ENCODE measurements around the gene SLC25A21. TPM values are rescaled to one million over a fixed set of nuclear protein-coding genes. Genes with fewer than 3 reads are reported as not detected.
"Not testable (repeated sequence)": the region's sequence is repeated elsewhere in the genome, so short reads cannot be mapped to it uniquely, and the experiment has no call there.

The SLC25A21 gene
- total RNA-seq, 1 donor from 2014 or later: 2.3 TPM

DNA sequence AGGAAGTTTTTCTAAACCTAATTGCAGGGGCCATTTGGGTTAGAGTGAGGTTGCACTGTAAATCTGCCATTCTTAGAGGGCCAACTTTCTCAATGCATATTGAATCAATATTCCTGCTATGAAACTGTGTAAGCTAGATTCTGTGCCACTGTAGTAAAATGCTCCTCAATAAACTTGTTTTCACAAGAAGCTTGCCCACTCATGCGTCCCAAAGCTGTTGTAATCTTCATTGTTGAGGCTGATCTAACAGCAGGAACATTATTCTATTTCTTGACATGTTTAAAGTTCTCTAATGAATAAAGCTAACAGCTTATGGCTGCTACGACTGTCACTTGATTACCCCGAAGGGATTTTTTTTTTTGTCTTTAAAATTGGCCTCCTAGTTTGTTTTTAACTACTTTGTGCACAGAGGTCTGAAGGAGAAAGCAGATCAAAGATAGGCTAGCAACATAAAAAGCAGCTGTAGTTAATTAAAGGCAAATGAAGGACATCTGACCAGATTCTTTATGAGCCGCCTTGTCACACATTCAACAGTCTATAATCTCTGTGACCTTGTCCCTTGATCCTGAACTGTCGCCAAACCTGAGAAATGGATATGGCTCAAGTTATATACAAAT lies 267.0 kb downstream of the SLC25A21 start:
- Mint-ChIP-seq H3K27me3 (ENCODE audit: low read depth) (peaks cover 19% of the 10 kb centered on the region), H3K36me3 (no peaks in the 10 kb centered on the region), H3K9me3 (no peaks in the 10 kb centered on the region), H3K4me3 (no peak overlapping the region), H3K27ac (no peak overlapping the region), H3K4me1 (no peaks in the 10 kb centered on the region)
- no peak for TF ChIP-seq CTCF (IDR thresholded peaks at IDR 0.05; ENCODE audit: unreplicated experiment)
- DNase-seq (ENCODE audit: low spot score in 2 of 2, unreplicated experiment in 2 of 2): no peak

DNA sequence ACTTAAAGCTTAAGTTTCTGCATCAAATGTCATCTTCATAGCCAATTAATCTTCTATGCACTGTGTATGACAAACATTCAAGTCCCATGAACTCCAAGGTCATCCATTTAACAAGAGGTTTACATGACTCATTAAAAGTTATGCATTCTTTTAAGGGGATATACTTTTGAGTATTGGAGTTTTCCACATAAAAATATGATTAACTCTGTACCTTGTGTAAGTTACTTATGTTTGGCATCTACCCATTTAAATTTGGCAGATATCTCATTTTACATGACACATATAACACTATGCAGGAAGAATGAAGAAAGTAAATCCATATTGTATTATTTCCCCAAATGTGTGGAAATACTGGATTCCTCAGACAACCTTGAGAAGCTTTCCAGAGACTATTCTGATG lies 270.5 kb downstream of the SLC25A21 start:
- no peak for DNase-seq (ENCODE audit: low spot score in 2 of 2, unreplicated experiment in 2 of 2)
- Mint-ChIP-seq H3K9me3 (peaks cover 8% of the 10 kb centered on the region), H3K36me3 (no peaks in the 10 kb centered on the region), H3K4me3 (no peak overlapping the region), H3K4me1 (no peaks in the 10 kb centered on the region), H3K27me3 (ENCODE audit: low read depth) (peaks cover 3% of the 10 kb centered on the region), H3K27ac (no peak overlapping the region)
- TF ChIP-seq CTCF (IDR thresholded peaks at IDR 0.05; ENCODE audit: unreplicated experiment): no peak

DNA sequence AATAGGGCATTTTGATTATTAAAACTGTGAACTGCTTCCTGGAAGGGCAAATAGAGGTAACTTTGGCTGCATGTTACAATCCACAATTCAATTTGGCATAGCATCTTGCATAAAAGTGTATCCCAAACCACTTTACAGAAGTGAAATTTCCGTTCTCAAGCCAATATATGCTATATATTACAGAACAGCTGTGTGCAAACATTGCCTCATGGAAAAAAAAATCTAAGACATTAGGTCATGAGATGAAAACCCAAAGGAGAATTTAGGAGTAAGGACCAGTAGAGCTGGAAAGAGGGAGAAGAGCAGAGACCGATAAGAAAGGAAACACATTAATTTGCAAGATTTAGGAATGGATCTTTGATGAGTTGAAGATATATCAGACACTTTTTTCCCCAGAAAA lies 271.6 kb downstream of the SLC25A21 start:
- Mint-ChIP-seq H3K9me3 (peaks cover 15% of the 10 kb centered on the region), H3K27ac (no peak overlapping the region), H3K27me3 (ENCODE audit: low read depth) (peaks cover 3% of the 10 kb centered on the region), H3K4me1 (no peaks in the 10 kb centered on the region), H3K36me3 (no peaks in the 10 kb centered on the region), H3K4me3 (no peak overlapping the region)
- DNase-seq (ENCODE audit: low spot score in 2 of 2, unreplicated experiment in 2 of 2): no peak
- TF ChIP-seq CTCF (IDR thresholded peaks at IDR 0.05; ENCODE audit: unreplicated experiment): no peak

- not testable (repeated sequence) for DNase-seq (ENCODE audit: low spot score in 2 of 2, unreplicated experiment in 2 of 2); H3K36me3 Mint-ChIP-seq; H3K27ac Mint-ChIP-seq; H3K4me1 Mint-ChIP-seq; H3K27me3 Mint-ChIP-seq (ENCODE audit: low read depth); H3K4me3 Mint-ChIP-seq
- H3K9me3 Mint-ChIP-seq: peaks cover 23% of the 10 kb centered on the region
Measured at GRCh38 chr14:36896300-36896699, 276.1 kb downstream of the SLC25A21 start.

- no peak overlapping the region for H3K4me3 Mint-ChIP-seq
- H3K9me3 Mint-ChIP-seq: peaks cover 30% of the 10 kb centered on the region
- peaks cover 9% of the 10 kb centered on the region for H3K36me3 Mint-ChIP-seq
- no peak for DNase-seq (ENCODE audit: low spot score in 2 of 2, unreplicated experiment in 2 of 2)
- H3K27ac Mint-ChIP-seq: no peak overlapping the region
- peaks cover 5% of the 10 kb centered on the region for H3K4me1 Mint-ChIP-seq
- no peak for TF ChIP-seq CTCF (IDR thresholded peaks at IDR 0.05; ENCODE audit: unreplicated experiment)
- no peaks in the 10 kb centered on the region for H3K27me3 Mint-ChIP-seq (ENCODE audit: low read depth)
Measured at GRCh38 chr14:36884049-36884448, 288.4 kb downstream of the SLC25A21 start.

- no peak for DNase-seq (ENCODE audit: low spot score in 2 of 2, unreplicated experiment in 2 of 2)
- no peak for TF ChIP-seq CTCF (IDR thresholded peaks at IDR 0.05; ENCODE audit: unreplicated experiment)
- Mint-ChIP-seq H3K9me3 (peaks cover 28% of the 10 kb centered on the region), H3K4me3 (no peak overlapping the region), H3K4me1 (peaks cover 5% of the 10 kb centered on the region), H3K27me3 (ENCODE audit: low read depth) (no peaks in the 10 kb centered on the region), H3K27ac (no peak overlapping the region), H3K36me3 (peaks cover 8% of the 10 kb centered on the region)
Measured at GRCh38 chr14:36880276-36880675, 292.1 kb downstream of the SLC25A21 start.
